Keratinocyte (primary cell): ENCODE data around the gene TMEM87B. TPM values are rescaled to one million over a fixed set of nuclear protein-coding genes. Genes with fewer than 3 reads are reported as not detected.

Source experiments
- DNase-seq: peaks from one replicate; pipeline ENCODE4 v3.0.0-alpha.2; 2011; ENCODE audit warnings: low read depth, missing footprints, low spot score
- FAIRE-seq: peaks from 2 replicates; lab custom pipeline; 2011; peaks lifted over from hg19 to GRCh38; lab: Jason Lieb, UNC
- H2AFZ ChIP-seq: 2 replicates; pipeline ENCODE4 v1.6.0; 2012; ENCODE audit warnings: low read length, control low read depth, inconsistent platforms; ENCODE audit not compliant: control insufficient read depth
- H3K27ac ChIP-seq: 2 replicates; pipeline ENCODE4 v1.5.1; 2011; ENCODE audit warnings: low read length; ENCODE audit not compliant: control insufficient read depth, insufficient read depth
- H3K27me3 ChIP-seq: 3 replicates; pipeline ENCODE4 v1.6.0; 2011; ENCODE audit warnings: low read length; ENCODE audit not compliant: control insufficient read depth, insufficient read depth; ENCODE audit errors: extremely low read depth
- H3K36me3 ChIP-seq, 2 experiments: 2 replicates in 1 of 2; 3 replicates in 1 of 2; pipeline ENCODE4 v1.5.1; 2011; ENCODE audit warnings: low read length in 2 of 2, mild to moderate bottlenecking in 1 of 2; ENCODE audit not compliant: control insufficient read depth in 2 of 2, insufficient read depth in 2 of 2; ENCODE audit errors: extremely low read depth in 1 of 2
- H3K4me1 ChIP-seq: 3 replicates; pipeline ENCODE4 v1.5.1; 2011; ENCODE audit warnings: low read length; ENCODE audit not compliant: control insufficient read depth, insufficient read depth; ENCODE audit errors: extremely low read depth
- H3K4me2 ChIP-seq: 3 replicates; pipeline ENCODE4 v1.6.0; 2011; ENCODE audit warnings: low read depth, low read length; ENCODE audit not compliant: control insufficient read depth, insufficient read depth; ENCODE audit errors: extremely low read depth
- H3K4me3 ChIP-seq, 3 experiments: fragments of 200-600 bp in 1 of 3; sonication (generic) in 1 of 3; 2 replicates in 2 of 3; 3 replicates in 1 of 3; pipeline ENCODE4 v1.5.1; 2011 to 2016; ENCODE audit warnings: low read length in 3 of 3, mild to moderate bottlenecking in 3 of 3, control low read depth in 2 of 3, inconsistent platforms in 1 of 3, low read depth in 1 of 3, mixed read lengths in 1 of 3, mixed run types in 1 of 3, moderate library complexity in 1 of 3; ENCODE audit not compliant: control insufficient read depth in 2 of 3, insufficient read depth in 2 of 3; ENCODE audit errors: extremely low read depth in 1 of 3
- H3K79me2 ChIP-seq: 2 replicates; pipeline ENCODE4 v1.6.0; 2012; ENCODE audit warnings: low read length; ENCODE audit not compliant: control insufficient read depth, insufficient read depth
- H3K9ac ChIP-seq: 3 replicates; pipeline ENCODE4 v1.6.0; 2011; ENCODE audit warnings: low read length; ENCODE audit not compliant: control insufficient read depth, insufficient read depth; ENCODE audit errors: extremely low read depth
- H3K9me1 ChIP-seq: 3 replicates; pipeline ENCODE4 v1.6.0; 2011; ENCODE audit warnings: low read length; ENCODE audit not compliant: control insufficient read depth, insufficient read depth; ENCODE audit errors: extremely low read depth
- H3K9me3 ChIP-seq: 2 replicates; pipeline ENCODE4 v1.5.1; 2012; ENCODE audit warnings: low read depth, low read length; ENCODE audit not compliant: control insufficient read depth
- H4K20me1 ChIP-seq: 3 replicates; pipeline ENCODE4 v1.6.0; 2011; ENCODE audit warnings: low read length; ENCODE audit not compliant: control insufficient read depth, insufficient read depth; ENCODE audit errors: extremely low read depth
- EZH2 ChIP-seq: IDR thresholded peaks from one replicate; pipeline ENCODE4 v1.6.1; 2012; ENCODE audit warnings: inconsistent platforms, mild to moderate bottlenecking, low read length, moderate library complexity
- dilution Hi-C: fragments of 300-500 bp; cut with MboI; formaldehyde crosslinking; loops from one replicate; pipeline ENCODE4 v1.7.0; 2020; ENCODE audit warnings: low sequenced_read_pairs; ENCODE audit not compliant: extremely low pct_ligation_motif_present
- polyA plus RNA-seq, 5 experiments: library from polyadenylated mRNA; depleted of rRNA in 3 of 5; stranded (reverse) in 3 of 5; stranded (forward) in 1 of 5; unstranded in 1 of 5; fragments of >200 nt; gene quantifications; 1 replicate in 1 of 5; 2 replicates in 3 of 5; 3 replicates in 1 of 5; pipeline versions ENCODE4 v1.2.1 to v1.2.3, GENCODE V29; 2011 to 2012; ENCODE audit warnings: missing spikeins in 2 of 5, low read depth in 1 of 5, low replicate concordance in 1 of 5
- TF ChIP-seq, protein P1 (sequence below), 3 experiments: IDR thresholded peaks in 1 of 3; conservative IDR thresholded peaks in 1 of 3; optimal IDR thresholded peaks in 1 of 3; 2 replicates in 2 of 3; 3 replicates in 1 of 3; pipeline versions ENCODE3 to v1.5.1; 2011; ENCODE audit warnings: low read length in 3 of 3, mild to moderate bottlenecking in 3 of 3, moderate library complexity in 2 of 3, control low read depth in 1 of 3, inconsistent platforms in 1 of 3; ENCODE audit not compliant: insufficient read depth in 2 of 3; ENCODE audit errors: extremely low read depth in 1 of 3

Gene TMEM87B
- polyA plus RNA-seq, 1 donor (not counting 4 experiments of a cell fraction or from before 2014, with no cell fraction given): 37.3 TPM

DNA sequence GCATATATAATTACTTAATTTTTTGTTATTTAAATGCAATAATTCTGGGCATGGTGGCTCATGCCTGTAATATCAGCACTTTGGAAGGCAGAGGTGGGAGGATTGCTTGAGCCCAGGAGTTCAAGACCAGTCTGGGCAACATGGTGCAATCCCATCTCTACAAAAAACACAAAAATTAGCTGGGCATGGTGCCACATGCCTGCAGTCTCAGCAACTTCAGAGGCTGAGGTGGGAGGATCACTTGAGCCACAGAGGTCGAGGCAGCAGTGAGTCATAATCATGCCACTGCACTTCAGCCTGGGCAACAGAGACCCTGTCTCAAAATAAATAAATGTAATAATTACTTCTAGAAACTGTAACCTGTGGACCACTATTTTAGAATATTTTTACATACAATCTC, 21.5 kb upstream of the TMEM87B start:
- no peaks in the 10 kb centered on the region for H3K36me3 ChIP-seq
- dilution Hi-C loops: no loop called here
- H3K4me2 ChIP-seq: peak overlapping the region; percentile 46
- H3K4me3 ChIP-seq: no peak overlapping the region
- H3K9me3 ChIP-seq: no peaks in the 10 kb centered on the region
- no peaks in the 10 kb centered on the region for H3K9me1 ChIP-seq
- H3K9ac ChIP-seq: no peak overlapping the region
- no peak for DNase-seq
- no peak for FAIRE-seq
- H3K27me3 ChIP-seq: no peaks in the 10 kb centered on the region
- no peak overlapping the region for H3K27ac ChIP-seq
- no peaks in the 10 kb centered on the region for H3K79me2 ChIP-seq
- no peak overlapping the region for H2AFZ ChIP-seq
- TF ChIP-seq, protein P1, sequence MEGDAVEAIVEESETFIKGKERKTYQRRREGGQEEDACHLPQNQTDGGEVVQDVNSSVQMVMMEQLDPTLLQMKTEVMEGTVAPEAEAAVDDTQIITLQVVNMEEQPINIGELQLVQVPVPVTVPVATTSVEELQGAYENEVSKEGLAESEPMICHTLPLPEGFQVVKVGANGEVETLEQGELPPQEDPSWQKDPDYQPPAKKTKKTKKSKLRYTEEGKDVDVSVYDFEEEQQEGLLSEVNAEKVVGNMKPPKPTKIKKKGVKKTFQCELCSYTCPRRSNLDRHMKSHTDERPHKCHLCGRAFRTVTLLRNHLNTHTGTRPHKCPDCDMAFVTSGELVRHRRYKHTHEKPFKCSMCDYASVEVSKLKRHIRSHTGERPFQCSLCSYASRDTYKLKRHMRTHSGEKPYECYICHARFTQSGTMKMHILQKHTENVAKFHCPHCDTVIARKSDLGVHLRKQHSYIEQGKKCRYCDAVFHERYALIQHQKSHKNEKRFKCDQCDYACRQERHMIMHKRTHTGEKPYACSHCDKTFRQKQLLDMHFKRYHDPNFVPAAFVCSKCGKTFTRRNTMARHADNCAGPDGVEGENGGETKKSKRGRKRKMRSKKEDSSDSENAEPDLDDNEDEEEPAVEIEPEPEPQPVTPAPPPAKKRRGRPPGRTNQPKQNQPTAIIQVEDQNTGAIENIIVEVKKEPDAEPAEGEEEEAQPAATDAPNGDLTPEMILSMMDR (optimal IDR thresholded peaks at IDR 0.05 in 1 of 3, IDR thresholded peaks at IDR 0.05 in 1 of 3, conservative IDR thresholded peaks at IDR 0.05 in 1 of 3; ENCODE audit: extremely low read depth in 1 of 3, insufficient read depth in 2 of 3, low read length in 3 of 3): no peak
- no peak for TF ChIP-seq EZH2
- peaks cover 2% of the 10 kb centered on the region for H4K20me1 ChIP-seq
- H3K4me1 ChIP-seq: peaks cover 28% of the 10 kb centered on the region

DNA sequence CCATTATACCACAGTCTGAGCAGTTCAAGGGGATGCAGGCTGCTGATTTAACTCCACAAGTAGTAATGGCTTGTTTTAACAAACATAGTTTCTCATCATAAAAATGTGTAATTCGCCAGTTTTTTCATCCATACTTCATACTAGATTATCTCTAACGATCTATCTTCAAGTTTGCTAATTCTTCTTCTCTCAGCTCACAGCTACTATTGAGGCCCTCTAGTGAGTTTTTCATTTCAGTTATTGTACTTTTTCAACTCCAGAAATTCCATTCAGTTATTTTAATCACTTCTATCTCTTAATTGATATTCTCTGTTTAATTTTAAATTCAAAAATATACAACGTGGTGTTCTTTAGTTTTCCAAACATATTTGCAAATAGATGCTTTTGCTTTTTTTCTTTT, 20.1 kb upstream of the TMEM87B start:
- dilution Hi-C loops: no loop called here
- FAIRE-seq (no peak), DNase-seq (no peak)
- H3K9ac ChIP-seq: no peak overlapping the region
- no peak overlapping the region for H3K4me3 ChIP-seq
- no peak overlapping the region for H3K4me2 ChIP-seq
- H3K36me3 ChIP-seq: no peaks in the 10 kb centered on the region
- H3K27ac ChIP-seq: no peak overlapping the region
- H3K79me2 ChIP-seq: no peaks in the 10 kb centered on the region
- H2AFZ ChIP-seq: no peak overlapping the region
- no peaks in the 10 kb centered on the region for H3K27me3 ChIP-seq
- TF ChIP-seq, protein P1 (optimal IDR thresholded peaks at IDR 0.05 in 1 of 3, IDR thresholded peaks at IDR 0.05 in 1 of 3, conservative IDR thresholded peaks at IDR 0.05 in 1 of 3; ENCODE audit: extremely low read depth in 1 of 3, insufficient read depth in 2 of 3, low read length in 3 of 3): no peak
- TF ChIP-seq EZH2: no peak
- H4K20me1 ChIP-seq: peaks cover 2% of the 10 kb centered on the region
- peaks cover 28% of the 10 kb centered on the region for H3K4me1 ChIP-seq
- H3K9me3 ChIP-seq: no peaks in the 10 kb centered on the region
- no peaks in the 10 kb centered on the region for H3K9me1 ChIP-seq
